Bone marrow (tissue), 2 donors: Measurements from ENCODE around the gene NME2.

ENCODE experiments used
- DNase-seq, 2 donors: peaks; one replicate each; lab custom pipeline; 2025; lab: John Stamatoyannopoulos, UW

NME2 gene

DNA sequence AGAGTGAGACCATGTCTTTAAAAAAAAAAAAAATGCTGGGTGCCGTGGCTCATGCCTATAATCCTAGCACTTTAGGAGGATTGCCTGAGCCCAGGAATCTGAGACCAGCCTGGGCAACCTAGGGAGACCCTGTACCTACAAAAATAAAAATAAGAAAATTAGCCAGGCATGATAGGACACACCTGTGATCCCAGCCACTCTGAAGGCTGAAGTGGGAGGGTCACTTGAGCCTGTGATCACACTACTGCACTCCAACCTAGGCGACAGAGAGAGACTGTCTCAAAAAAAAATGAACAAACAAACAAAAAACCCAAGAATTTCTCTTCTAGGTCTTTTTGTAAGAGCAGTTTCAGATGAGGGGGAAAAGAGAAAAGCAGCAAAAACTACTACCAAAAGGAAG is 34.6 kb downstream of the NME2 start:
- no peak for DNase-seq

DNA sequence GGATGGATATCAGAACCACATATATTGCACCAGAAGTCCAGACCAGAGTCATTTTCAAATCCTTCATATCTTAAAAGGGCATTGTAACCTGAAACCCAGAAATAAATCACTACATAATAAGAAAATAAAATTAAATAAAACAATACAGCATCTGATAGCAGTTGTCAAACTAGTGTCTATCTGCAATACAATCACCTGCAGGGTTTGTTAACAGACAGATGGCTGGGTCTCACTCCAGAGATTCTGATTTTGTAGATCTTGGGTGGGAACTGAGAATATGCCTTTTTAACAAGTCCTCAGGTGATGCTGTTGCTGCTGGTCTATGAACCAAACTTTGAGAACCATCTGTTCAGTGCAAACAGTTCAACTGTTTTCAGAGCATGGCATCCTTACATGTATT is 37.6 kb downstream of the NME2 start:
- DNase-seq: no peak

DNA sequence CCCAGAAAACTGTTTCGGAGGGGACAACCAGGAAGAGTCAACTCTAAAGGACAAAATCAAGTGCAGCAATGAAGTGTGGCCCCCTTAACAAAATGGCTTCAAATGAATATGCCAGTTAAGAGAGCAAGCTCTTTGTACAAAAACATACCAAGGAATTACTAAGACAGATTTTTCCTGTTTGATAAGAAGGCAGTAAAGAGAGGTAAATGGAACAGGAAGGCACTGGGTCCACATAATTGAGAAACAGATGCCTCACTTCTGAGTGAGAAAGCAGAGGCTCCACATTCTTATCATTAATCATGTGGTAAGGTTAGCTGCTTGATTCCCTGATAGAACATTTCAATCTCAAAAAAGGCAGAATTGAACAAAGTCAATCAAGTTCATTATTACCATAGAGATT is 48.7 kb downstream of the NME2 start:
- no peak for DNase-seq

DNA sequence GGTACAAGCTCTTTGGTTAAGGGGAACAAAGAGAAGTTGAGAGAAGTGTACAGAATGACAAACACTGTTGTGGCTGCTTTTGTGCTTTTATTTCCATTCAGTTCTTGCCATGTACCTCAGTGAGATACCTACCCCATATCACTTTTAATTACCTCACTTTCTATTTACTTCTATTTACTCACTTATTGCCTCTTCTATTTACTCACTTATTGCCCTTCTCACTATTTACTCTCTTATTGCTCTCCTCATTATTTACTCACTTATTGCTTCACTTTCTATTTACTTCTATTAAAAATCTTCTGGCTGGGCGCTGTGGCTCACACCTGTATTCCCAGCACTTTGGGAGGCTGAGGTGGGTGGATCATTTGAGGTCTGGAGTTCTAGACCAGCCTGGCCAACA is 51.7 kb downstream of the NME2 start:
- DNase-seq: no peak

DNA sequence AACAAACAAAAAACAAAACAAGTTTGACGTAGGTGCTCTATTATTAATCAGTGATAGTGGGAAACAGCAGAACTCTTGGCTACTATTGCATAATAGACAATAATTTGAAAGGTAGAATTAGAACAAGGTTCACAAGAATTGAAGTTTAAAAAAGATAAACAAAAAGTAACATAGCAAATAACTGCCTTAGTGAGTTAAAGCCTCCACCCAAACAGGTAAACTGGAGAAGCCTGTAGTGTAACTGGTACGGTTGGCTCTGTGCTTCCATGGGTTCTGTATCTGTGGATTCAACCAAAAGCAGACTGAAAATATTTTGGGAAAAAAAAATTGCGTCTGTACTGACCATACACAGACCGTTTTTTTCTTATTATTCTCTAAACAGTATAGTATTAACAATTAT is 55.1 kb downstream of the NME2 start:
- no peak for DNase-seq
